Activated T-cell treated with anti-CD3 and anti-CD28 coated beads for 48 hours (primary cell): Measurements from ENCODE around the gene KRTCAP3.
"Not testable (repeated sequence)": the region's sequence is repeated elsewhere in the genome, so short reads cannot be mapped to it uniquely, and the experiment has no call there.

ENCODE experiments used
- DNase-seq: peaks from one replicate; pipeline ENCODE4 v3.0.0-alpha.2; 2020; ENCODE audit warnings: low read depth

The KRTCAP3 gene

GRCh38 chr2:27441958-27442919 is at the start of gene KRTCAP3:
Gene KRTCAP3, plus strand, starts transcription at chr2:27442381. Its CDS starts 32 bp downstream, at chr2:27442413.
- DNase-seq = no peak

GRCh38 chr2:27393225-27393624 is 49.0 kb upstream of the KRTCAP3 start:
- DNase-seq = no peak

- no peak for DNase-seq
Observed at GRCh38 chr2:27398962-27399361, 43.2 kb upstream of the KRTCAP3 start.

- DNase-seq = no peak
Observed at GRCh38 chr2:27400348-27401135, 41.6 kb upstream of the KRTCAP3 start.

GRCh38 chr2:27407798-27408491 is 34.2 kb upstream of the KRTCAP3 start:
- DNase-seq = no peak

- peak; percentile 32 for DNase-seq
Observed at GRCh38 chr2:27408601-27409320, 33.4 kb upstream of the KRTCAP3 start.

GRCh38 chr2:27409321-27410073 is 32.7 kb upstream of the KRTCAP3 start, which contains the start of gene PPM1G:
Gene PPM1G, minus strand, starts transcription at chr2:27409591. Its CDS starts 169 bp downstream, at chr2:27409422.
- DNase-seq = peak; percentile 99

GRCh38 chr2:27412419-27413152 is 29.6 kb upstream of the KRTCAP3 start:
- no peak for DNase-seq

GRCh38 chr2:27416151-27416550 is 26.0 kb upstream of the KRTCAP3 start:
- DNase-seq = no peak

- no peak for DNase-seq
Observed at GRCh38 chr2:27420996-27421395, 21.2 kb upstream of the KRTCAP3 start.

GRCh38 chr2:27421660-27422250 is 20.4 kb upstream of the KRTCAP3 start:
- DNase-seq = no peak

GRCh38 chr2:27422958-27423357 is 19.2 kb upstream of the KRTCAP3 start:
- no peak for DNase-seq

- not testable (repeated sequence) for DNase-seq
Observed at GRCh38 chr2:27425039-27425438, 17.1 kb upstream of the KRTCAP3 start.

GRCh38 chr2:27427863-27428212 is 14.3 kb upstream of the KRTCAP3 start:
- no peak for DNase-seq

- DNase-seq = peak; percentile 92
Observed at GRCh38 chr2:27428213-27428977, 13.8 kb upstream of the KRTCAP3 start, which contains the start of gene NRBP1. Gene NRBP1, plus strand, starts transcription at chr2:27428631. Its CDS starts 4,643 bp downstream, at chr2:27433274.

- peak; percentile 79 for DNase-seq
Observed at GRCh38 chr2:27428978-27429541, 13.1 kb upstream of the KRTCAP3 start.

GRCh38 chr2:27431395-27431794 is 10.8 kb upstream of the KRTCAP3 start:
- no peak for DNase-seq

- no peak for DNase-seq
Observed at GRCh38 chr2:27435628-27436027, 6.6 kb upstream of the KRTCAP3 start.
